Neural progenitor cell (in vitro differentiated cells): Measurements from ENCODE around the gene OAS2.

ENCODE experiments used
- CTCF ChIP-seq: fragments of 200-600 bp; sonication (generic); IDR thresholded peaks from 2 replicates; pipeline ENCODE4 v1.5.1; 2017; ENCODE audit warnings: antibody characterized with exemption, mild to moderate bottlenecking
- EZH2 ChIP-seq: fragments of 200-600 bp; sonication (generic); IDR thresholded peaks from 2 replicates; pipeline ENCODE4 v1.6.1; 2017; ENCODE audit warnings: antibody characterized with exemption, mild to moderate bottlenecking, moderate library complexity
- EZH2phosphoT487 ChIP-seq: fragments of 200-600 bp; sonication (generic); IDR thresholded peaks from 2 replicates; pipeline ENCODE4 v1.6.1; 2017; ENCODE audit warnings: antibody characterized with exemption

- TF ChIP-seq EZH2 (no peak), CTCF (no peak), EZH2phosphoT487 (no peak)
Observed at GRCh38 chr12:113027726-113028125, 49.4 kb downstream of the OAS2 start.
